AG04450 (cell line): Measurements from ENCODE around the gene RC3H1. TPM values are rescaled to one million over a fixed set of nuclear protein-coding genes. Genes with fewer than 3 reads are reported as not detected.

Experiments used
- CTCF ChIA-PET: fragments of 300-600, 350-600 bp; formaldehyde crosslinking; extraction: SDS; loops from one replicate; lab custom pipeline; 2022; ENCODE audit warnings: antibody characterized with exemption, inconsistent platforms; lab: Charles Lee
- POLR2A ChIA-PET: fragments of 350-600 bp; formaldehyde crosslinking; extraction: SDS; loops from one replicate; lab custom pipeline; 2021; ENCODE audit warnings: antibody characterized with exemption, inconsistent platforms; lab: Yijun Ruan, JAX
- DNase-seq: peaks from one replicate; pipeline ENCODE4 v3.0.0-alpha.2; 2011; ENCODE audit warnings: low read depth, low spot score
- H3K27ac ChIP-seq: one replicate; pipeline ENCODE4 v1.5.1; 2012; ENCODE audit warnings: low read depth, low read length, control low read depth
- H3K27me3 ChIP-seq: one replicate; pipeline ENCODE4 v1.6.0; 2012; ENCODE audit warnings: low read length; ENCODE audit not compliant: control insufficient read depth, insufficient read depth
- H3K4me3 ChIP-seq: 2 replicates; pipeline ENCODE4 v1.5.1; 2011; ENCODE audit warnings: mild to moderate bottlenecking, low read depth, low read length, control low read depth
- H3K9me3 ChIP-seq: 2 replicates; pipeline ENCODE4 v1.5.1; 2012; ENCODE audit warnings: low read length; ENCODE audit not compliant: control insufficient read depth, insufficient read depth
- CTCF ChIP-seq: IDR thresholded peaks from 2 replicates; pipeline ENCODE4 v1.5.1; 2011; ENCODE audit warnings: low read depth, low read length, control low read depth, inconsistent platforms
- polyA plus RNA-seq: library from polyadenylated mRNA; depleted of rRNA; stranded (reverse); fragments of >200 nt; gene quantifications from 2 replicates; pipeline ENCODE4 v1.2.3, GENCODE V29; 2011

Gene RC3H1
- polyA plus RNA-seq, 1 experiment = 13.9 TPM

GRCh38 chr1:173925306-173926242 lies 96.6 kb downstream of the RC3H1 start:
- H3K9me3 ChIP-seq = no peaks in the 10 kb centered on the region
- ChIA-PET CTCF (interaction anchor here (0.8 kb wide), 1 partner anchor 12 kb away, joined by 9 read pairs; no protein-coding TSS in a partner anchor), POLR2A (no interaction called here)
- no peak for DNase-seq
- H3K4me3 ChIP-seq = no peak overlapping the region
- H3K27ac ChIP-seq = no peak overlapping the region
- H3K27me3 ChIP-seq = no peaks in the 10 kb centered on the region
- no peak for TF ChIP-seq CTCF

GRCh38 chr1:173920861-173921260 lies 101.3 kb downstream of the RC3H1 start:
- Histone ChIP-seq H3K27ac (no peak overlapping the region), H3K9me3 (no peaks in the 10 kb centered on the region), H3K27me3 (no peaks in the 10 kb centered on the region), H3K4me3 (no peak overlapping the region)
- DNase-seq = no peak
- CTCF ChIA-PET = interaction anchor here (0.6 kb wide), 1 partner anchor 9 kb away, joined by 3 read pairs; no protein-coding TSS in a partner anchor
- no peak for TF ChIP-seq CTCF
- POLR2A ChIA-PET = no interaction called here

DNA sequence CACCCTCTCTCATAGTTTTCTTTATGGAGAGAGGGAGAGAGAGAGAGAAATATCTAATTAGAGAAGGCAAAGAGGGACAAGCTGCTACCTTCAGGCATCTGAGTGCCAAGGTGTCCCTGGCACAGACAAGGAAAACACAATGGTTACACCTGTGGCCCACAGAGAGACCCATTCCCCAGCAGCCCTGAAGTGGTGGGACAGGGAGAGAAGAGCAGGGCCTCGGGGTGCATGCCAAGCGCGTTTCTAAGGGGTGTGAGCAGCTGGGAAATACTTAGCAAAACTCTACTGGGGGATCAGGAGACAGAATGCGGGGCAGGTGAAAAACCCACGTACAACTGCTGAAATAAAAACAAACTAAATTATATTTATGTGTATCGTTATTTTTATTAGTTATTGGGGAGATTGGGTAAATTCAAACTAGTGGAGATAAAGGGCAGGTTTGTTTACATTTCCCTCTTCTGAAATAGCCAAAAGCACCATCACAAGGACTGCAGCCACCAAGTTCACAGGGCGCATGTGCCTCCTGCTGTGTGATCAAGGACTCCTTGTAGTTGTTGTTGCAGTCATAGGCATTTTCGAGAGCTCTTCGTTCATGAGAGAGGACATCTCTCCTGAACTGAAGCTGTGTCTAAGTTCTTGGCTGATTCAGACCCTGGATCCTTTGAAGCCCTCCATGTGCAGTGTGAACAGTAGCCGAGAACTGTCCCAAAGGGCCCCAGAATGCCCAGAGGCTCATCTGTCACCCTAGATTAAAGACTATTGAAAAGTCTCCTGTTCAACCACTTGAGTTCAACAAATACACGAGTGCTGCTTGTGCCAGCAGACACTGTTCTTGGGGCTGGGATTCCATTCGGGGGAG lies 104.3 kb downstream of the RC3H1 start:
- CTCF ChIA-PET = no interaction called here
- Histone ChIP-seq H3K27ac (no peak overlapping the region), H3K4me3 (no peak overlapping the region), H3K9me3 (no peaks in the 10 kb centered on the region), H3K27me3 (no peaks in the 10 kb centered on the region)
- POLR2A ChIA-PET = no interaction called here
- no peak for DNase-seq
- TF ChIP-seq CTCF = no peak

DNA sequence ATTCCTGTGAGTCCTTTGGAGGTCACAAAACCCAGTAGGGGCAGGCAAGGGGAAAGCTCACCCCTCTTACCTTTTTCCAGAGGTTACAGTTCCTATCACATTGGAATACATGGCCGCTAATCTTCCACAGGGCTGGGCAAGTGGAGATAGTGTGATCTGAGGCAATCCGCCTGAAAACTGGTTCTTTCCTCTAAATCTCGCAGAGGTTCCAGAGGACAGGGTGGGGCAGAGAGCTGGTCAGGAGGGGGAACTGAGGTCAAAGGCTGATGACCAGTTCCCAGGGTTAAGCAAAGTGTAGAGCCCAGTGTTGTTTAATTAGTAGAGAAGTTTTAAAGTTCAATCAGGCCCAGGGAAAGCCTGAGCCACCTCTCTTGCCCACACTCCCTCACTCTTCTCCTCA lies 105.0 kb downstream of the RC3H1 start, which contains the start of gene SERPINC1:
Gene SERPINC1 (minus strand): TSS at position 179 of the 400 bp plus-strand sequence. CDS start 68 bp downstream, at position 111.
- Histone ChIP-seq H3K4me3 (no peak within 1 kb of the TSS), H3K27ac (no peak within 1 kb of the TSS), H3K9me3 (no peaks in the 10 kb centered on the region), H3K27me3 (no peaks in the 10 kb centered on the region)
- TF ChIP-seq CTCF = no peak
- ChIA-PET CTCF (no interaction called here), POLR2A (no interaction called here)
- no peak for DNase-seq
